GM23248 (cell line): ENCODE measurements around the gene CSRP3.

Source experiments
- EZH2 ChIP-seq: fragments of 200-600 bp; sonication (generic); IDR thresholded peaks from 2 replicates; pipeline ENCODE4 v1.6.1; 2018; ENCODE audit warnings: antibody characterized with exemption, mild to moderate bottlenecking; ENCODE audit not compliant: insufficient read depth, poor library complexity, severe bottlenecking
- EZH2phosphoT487 ChIP-seq: fragments of 200-600 bp; sonication (generic); IDR thresholded peaks from 2 replicates; pipeline ENCODE4 v1.6.1; 2018; ENCODE audit warnings: antibody characterized with exemption, moderate library complexity, mild to moderate bottlenecking, low read depth; ENCODE audit not compliant: insufficient read depth

DNA sequence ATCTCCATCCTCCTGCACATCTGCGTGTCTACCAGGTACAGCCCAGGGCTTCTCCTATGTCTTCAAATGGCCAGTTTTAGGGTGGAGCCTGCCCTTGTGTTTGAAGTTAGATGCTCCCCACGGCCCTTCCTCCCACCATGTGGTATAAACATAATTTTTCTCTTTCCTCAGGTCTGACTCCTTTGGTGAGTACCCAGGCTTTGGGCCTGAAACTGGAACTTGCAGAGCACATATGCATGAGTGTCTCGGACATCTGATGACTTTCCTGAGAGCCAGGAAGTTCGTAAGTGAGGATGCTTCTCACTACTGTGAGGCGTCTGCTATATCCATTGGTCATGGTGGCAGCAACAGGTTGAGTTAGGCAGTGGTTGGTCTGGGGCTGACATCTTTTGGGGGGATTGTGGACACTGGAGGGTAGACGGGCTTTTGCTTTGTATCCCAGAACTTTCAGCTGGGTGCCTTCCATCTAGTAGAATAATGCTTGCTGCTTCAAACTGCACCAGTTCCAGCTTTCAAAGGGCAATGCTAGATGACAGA is 16.2 kb downstream of the CSRP3 start:
- TF ChIP-seq EZH2 (no peak), EZH2phosphoT487 (no peak)
